Fibroblast of gingiva (primary cell): ENCODE results near the gene PTPRT.

Experiments
- DNase-seq: peaks from one replicate; pipeline ENCODE4 v3.0.0-alpha.2; 2011; ENCODE audit warnings: low read depth

Gene PTPRT

DNA sequence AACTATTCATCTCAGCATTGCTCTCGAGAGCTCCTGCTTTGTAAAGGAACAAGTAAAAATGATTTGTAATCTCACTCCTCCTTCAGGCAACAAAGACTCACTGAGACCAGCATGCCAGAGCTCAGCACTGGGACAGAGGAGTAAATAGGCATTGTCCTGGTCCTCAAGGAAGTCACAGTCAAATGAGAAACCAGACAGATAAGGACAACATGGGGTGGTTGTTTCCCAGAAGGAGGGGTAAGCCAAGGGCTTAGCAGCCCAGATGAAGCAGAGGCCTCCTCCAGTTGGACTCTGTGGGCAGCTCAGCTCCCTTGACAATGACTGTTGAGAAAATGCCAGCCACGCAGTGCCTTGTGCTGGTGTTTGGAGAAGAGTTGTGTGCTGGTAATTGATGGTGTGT lies 1145.8 kb downstream of the PTPRT start:
- DNase-seq: no peak

DNA sequence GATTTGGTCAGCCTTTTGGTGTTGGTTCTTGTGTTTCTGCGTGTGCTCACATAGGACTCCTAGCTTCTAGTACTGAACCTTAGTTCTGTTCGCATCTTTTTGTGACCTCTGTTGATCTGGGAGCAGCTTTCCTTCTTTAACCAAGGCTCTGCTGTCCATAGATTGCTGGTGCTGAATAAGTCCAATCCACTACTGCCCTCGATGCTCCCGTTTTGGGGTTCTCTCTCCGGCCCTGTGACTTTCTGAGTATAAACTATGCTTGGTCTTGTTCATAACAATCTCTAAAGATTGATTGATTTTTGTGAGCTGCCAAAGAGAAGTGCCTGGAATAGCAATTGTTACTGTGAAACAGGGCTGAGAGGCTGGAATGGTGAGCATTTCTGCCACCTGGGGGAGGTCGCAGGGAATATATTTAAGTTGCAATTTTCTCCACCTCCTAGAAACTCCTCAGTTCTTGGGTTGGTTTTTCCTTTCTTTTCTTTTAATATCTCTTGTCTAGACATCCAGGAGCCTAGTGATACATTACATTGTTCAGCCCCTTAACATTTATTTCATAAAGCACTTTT lies 1148.6 kb downstream of the PTPRT start:
- no peak for DNase-seq

DNA sequence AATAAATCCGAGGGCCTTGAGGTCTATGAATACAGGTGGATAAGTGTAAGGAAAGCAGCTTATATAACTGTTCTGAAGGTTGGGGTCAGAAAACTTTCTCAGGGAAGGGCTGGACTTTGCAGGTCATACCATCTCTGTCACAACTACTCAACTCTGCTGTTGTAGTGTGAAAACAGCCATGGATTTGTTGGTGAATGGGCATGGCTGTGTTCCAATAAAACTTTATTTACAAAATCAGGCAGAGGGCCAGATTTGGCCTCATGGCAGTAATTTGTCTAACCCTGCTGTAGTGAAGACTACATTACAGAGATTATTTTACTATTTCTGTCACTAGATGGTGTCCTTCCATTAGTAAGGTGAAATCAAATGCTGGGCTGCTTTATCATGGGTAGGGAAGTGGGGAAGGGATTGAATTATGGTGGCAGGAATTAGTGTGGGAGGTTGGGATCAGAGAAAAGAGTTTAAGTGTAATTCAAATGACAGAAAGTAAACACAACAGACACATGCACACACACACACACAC lies 1161.9 kb downstream of the PTPRT start:
- no peak for DNase-seq

DNA sequence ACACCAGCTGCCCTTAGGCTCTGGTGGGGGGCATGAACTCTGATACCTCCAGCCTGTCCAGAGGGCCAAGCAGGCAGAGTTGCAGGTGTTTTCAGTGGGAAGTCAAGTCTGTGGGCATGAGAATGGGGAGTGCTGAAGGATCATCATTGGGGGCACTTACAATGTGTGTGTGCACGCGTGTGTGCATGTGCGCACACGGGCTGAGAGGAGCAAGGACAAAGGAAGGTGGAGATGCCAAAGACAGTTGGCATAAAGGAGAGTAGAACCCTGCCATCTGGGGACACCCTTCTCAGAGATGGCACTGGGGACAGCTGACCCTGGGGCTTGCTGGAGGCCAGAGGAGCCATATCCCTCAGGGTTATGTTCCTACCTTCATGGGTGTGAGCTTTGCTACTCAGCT lies 1163.1 kb downstream of the PTPRT start:
- no peak for DNase-seq

- no peak for DNase-seq
These were observed 1165.1 kb downstream of the PTPRT start for GRCh38 chr20:42024653-42025052.
